Activated T-helper 1 cell treated with anti-CD3 and anti-CD28 coated beads, Interleukin-12 subunit alpha, Interleukin-12 subunit beta, Interleukin-2, Interleukin-4 antibody, amounts not matched to agents 30 ng/mL and 10 ng/mL and 1 ng/mL, durations not matched to agents 14 hours and 24 hours and 36 hours (primary cell): ENCODE measurements around the gene STX16. TPM values are rescaled to one million over a fixed set of nuclear protein-coding genes. Genes with fewer than 3 reads are reported as not detected.

Experiments
- DNase-seq: peaks from one replicate; pipeline ENCODE4 v3.0.0; 2021; ENCODE audit warnings: low spot score
- H3K27ac Mint-ChIP-seq: one replicate; pipeline ENCODE4 v1.8.0; 2021; ENCODE audit warnings: mild to moderate bottlenecking, mixed read lengths
- H3K27me3 Mint-ChIP-seq: one replicate; pipeline ENCODE4 v1.8.0; 2022; ENCODE audit warnings: mild to moderate bottlenecking, moderate library complexity, mixed read lengths; ENCODE audit not compliant: insufficient read depth
- H3K36me3 Mint-ChIP-seq: one replicate; pipeline ENCODE4 v1.8.0; 2021; ENCODE audit warnings: low read depth, mixed read lengths
- H3K4me1 Mint-ChIP-seq: one replicate; pipeline ENCODE4 v1.8.0; 2021; ENCODE audit warnings: low read depth, mixed read lengths
- H3K4me3 Mint-ChIP-seq: one replicate; pipeline ENCODE4 v1.8.0; 2021; ENCODE audit warnings: mild to moderate bottlenecking, moderate library complexity, mixed read lengths
- H3K9me3 Mint-ChIP-seq: one replicate; pipeline ENCODE4 v1.8.0; 2021; ENCODE audit warnings: mixed read lengths
- intact Hi-C: fragments of 100-400 bp; cut with micrococcal nuclease; formaldehyde crosslinking; loops from one replicate; pipeline ENCODE4 v1.15.1; 2024
- total RNA-seq: library from RNA; stranded (reverse); gene quantifications from 2 replicates; pipeline ENCODE4 v1.2.3, GENCODE V29; 2022

The STX16 gene
- total RNA-seq, 1 donor from 2014 or later = 99.9 TPM

DNA sequence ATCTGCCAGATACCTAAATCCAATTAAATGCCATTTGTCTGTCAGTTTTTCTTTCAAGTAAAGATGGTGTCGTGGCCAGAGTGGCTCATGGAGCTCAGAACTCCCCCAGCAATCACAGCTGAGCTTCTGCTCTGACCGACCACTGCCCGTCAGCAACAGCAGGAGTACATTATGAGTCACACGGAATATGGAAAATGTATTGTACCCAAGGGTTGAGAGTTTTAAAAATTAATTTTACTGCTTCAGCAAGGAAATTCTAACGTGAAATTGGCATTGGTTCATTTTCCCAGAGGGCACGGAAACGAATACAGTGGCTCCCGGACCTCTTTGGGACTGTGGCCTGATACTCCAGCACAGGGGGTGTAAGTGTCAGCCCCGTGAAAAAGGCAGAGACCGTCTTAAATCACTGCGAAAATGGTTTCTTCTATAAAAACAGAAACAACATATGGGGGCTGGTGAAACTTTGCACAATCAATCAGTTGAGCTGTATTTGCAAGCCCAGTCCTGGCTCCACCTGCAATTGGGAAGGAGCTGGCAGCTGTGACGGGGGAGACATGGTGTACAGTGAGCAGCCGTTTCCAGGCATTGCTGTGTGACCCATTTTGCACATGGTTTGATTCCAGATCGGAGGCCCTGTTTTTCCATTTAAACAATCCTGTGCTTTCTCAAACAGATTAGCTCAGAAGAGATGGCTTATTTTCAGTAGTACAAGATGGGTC is 54.3 kb downstream of the STX16 start:
- no peaks in the 10 kb centered on the region for H3K27me3 Mint-ChIP-seq
- no peak overlapping the region for H3K27ac Mint-ChIP-seq
- no peak overlapping the region for H3K4me3 Mint-ChIP-seq
- peaks cover 20% of the 10 kb centered on the region for H3K36me3 Mint-ChIP-seq
- DNase-seq = no peak
- no peaks in the 10 kb centered on the region for H3K9me3 Mint-ChIP-seq
- intact Hi-C loops = no loop called here
- no peaks in the 10 kb centered on the region for H3K4me1 Mint-ChIP-seq

- intact Hi-C loops = no loop called here
- DNase-seq = no peak
- Mint-ChIP-seq H3K27ac (no peak overlapping the region), H3K4me1 (no peaks in the 10 kb centered on the region), H3K27me3 (no peaks in the 10 kb centered on the region), H3K4me3 (no peak overlapping the region), H3K9me3 (no peaks in the 10 kb centered on the region), H3K36me3 (peaks cover 20% of the 10 kb centered on the region)
Measured at GRCh38 chr20:58706150-58706892, 55.2 kb downstream of the STX16 start.

DNA sequence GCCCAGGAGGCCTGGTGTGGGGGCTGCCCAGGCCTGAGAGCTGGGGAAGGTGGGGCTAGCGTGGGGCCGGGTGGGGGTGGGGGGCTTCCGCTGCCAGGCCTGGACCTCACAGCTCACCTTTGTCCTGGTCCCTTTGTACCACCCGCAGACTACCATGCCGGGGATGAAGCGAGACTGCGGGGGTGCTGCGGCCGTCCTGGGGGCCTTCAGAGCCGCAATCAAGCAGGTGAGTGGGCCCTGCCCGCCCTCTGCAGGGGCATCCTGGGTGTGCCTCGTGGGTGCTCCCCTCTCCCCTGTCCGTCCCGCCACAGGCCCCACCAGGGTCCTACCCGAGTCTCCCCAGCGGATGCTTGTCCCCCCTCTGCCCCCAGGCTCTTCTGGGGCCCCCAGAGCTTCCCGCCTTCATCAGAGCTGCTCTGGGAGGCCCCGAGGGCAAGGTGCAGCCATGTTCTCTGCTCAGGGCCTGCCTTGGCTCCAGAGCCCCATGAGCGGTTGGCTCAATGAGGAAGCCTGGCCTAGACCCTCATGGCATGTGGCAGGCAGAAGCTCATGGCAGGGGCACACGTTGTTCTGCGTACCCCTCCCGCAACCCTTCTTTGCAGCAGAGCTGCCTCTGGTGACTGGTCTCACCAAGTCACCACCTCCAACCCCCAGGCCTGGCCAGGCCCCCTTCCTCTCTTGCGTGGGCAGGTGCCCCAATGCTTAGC is 56.0 kb downstream of the STX16 start:
- H3K9me3 Mint-ChIP-seq = no peaks in the 10 kb centered on the region
- intact Hi-C loops = no loop called here
- no peaks in the 10 kb centered on the region for H3K4me1 Mint-ChIP-seq
- no peak for DNase-seq
- no peak overlapping the region for H3K4me3 Mint-ChIP-seq
- H3K36me3 Mint-ChIP-seq = peaks cover 20% of the 10 kb centered on the region
- H3K27me3 Mint-ChIP-seq = no peaks in the 10 kb centered on the region
- no peak overlapping the region for H3K27ac Mint-ChIP-seq

DNA sequence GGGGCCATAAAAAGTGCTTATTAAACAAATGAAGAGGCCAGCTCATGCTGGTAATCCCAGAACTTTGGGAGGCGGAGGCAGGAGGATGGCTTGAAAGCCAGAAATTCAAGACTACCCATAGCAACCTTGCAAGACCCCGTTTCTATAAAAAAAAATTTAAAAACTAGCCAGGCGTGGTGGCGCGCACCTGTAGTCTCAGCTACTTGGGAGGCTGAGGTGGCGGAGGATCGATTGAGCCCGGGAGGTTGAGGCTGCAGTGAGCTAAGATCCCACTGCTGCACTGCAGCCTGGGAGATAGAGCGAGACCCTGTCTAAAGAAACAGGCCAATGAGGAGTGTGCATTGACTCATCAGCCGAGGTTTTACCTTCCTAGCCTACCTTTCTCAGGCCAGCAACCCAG is 56.7 kb downstream of the STX16 start:
- Mint-ChIP-seq H3K4me1 (no peaks in the 10 kb centered on the region), H3K4me3 (no peak overlapping the region), H3K36me3 (peaks cover 16% of the 10 kb centered on the region), H3K9me3 (no peaks in the 10 kb centered on the region), H3K27me3 (no peaks in the 10 kb centered on the region), H3K27ac (no peak overlapping the region)
- intact Hi-C loops = no loop called here
- no peak for DNase-seq

DNA sequence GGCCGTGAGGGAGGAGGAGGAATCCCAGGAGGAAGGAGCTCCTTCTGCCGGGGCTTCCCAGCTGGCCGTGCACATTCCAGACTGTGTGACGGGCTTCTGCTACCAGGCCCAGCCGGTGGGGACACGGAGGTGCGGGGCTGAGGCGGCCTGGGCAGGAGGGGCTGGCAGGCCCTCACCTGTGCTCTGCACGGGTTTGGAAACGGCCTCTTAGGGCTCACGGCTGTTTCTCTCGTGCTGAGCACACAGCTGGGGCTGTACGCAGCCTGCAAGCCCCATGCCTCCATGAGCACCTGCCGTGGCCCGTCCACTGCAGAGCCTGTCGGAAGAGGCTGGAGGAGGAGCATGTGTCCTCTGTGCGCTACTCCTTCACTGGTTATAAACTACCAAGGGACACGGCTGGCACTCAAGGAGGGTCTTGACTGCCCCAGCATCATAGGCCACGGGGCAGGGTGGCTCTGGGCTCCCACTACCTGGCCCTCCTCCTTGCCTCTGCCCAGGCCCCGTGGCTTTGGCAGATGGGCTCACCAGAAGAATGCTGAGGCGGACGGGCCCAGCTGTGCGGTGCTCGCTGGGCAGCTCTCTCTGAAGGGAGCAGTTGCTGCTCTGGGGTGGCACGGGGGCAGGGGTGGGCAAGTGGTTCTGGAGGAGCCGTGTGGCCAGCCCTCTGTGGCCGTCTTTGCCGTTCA is 57.3 kb downstream of the STX16 start:
- peaks cover 14% of the 10 kb centered on the region for H3K36me3 Mint-ChIP-seq
- H3K4me1 Mint-ChIP-seq = no peaks in the 10 kb centered on the region
- DNase-seq = no peak
- H3K9me3 Mint-ChIP-seq = no peaks in the 10 kb centered on the region
- H3K27me3 Mint-ChIP-seq = no peaks in the 10 kb centered on the region
- H3K27ac Mint-ChIP-seq = no peak overlapping the region
- H3K4me3 Mint-ChIP-seq = no peak overlapping the region
- intact Hi-C loops = no loop called here

DNA sequence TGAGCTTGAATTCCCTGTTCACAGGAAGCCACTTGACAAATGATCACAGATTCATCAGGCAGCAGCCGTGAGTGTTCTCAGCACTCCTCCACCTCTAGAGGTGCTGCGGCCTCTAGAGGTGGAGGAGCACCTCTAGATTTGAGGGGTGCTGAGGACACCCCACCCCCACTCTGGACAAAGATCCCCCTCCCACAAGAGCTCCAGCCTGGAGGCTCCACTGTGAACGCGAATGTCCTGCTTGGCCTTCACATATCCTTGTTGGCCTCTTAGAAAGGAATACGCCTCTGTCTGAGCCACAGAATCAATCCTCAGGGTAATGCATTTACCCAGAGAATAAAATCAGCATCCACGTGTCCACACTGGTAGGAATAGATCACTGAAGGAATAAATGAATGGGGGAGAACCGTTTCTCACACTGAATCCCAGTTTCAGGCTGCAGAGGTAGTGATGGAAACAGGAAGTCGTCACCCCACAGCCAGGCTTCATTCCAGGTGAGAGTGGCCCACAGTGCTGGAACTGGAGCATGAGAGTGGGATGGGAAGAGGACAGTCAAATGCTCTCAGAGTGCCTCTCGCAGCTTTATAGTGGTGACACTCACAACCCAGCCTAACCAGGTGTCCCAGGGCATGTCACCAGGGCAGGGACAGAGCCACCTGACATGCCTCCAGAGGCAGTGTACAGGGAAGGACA is 58.1 kb downstream of the STX16 start:
- H3K4me3 Mint-ChIP-seq = no peak overlapping the region
- H3K27ac Mint-ChIP-seq = no peak overlapping the region
- H3K27me3 Mint-ChIP-seq = no peaks in the 10 kb centered on the region
- intact Hi-C loops = loop anchor here (1.0 kb wide), 1 partner anchor 20 kb away; no protein-coding TSS in a partner anchor
- peaks cover 9% of the 10 kb centered on the region for H3K36me3 Mint-ChIP-seq
- no peak for DNase-seq
- H3K9me3 Mint-ChIP-seq = no peaks in the 10 kb centered on the region
- H3K4me1 Mint-ChIP-seq = no peaks in the 10 kb centered on the region

- intact Hi-C loops = loop anchor here (1.0 kb wide), 1 partner anchor 20 kb away; no protein-coding TSS in a partner anchor
- H3K4me1 Mint-ChIP-seq = no peaks in the 10 kb centered on the region
- H3K36me3 Mint-ChIP-seq = peaks cover 6% of the 10 kb centered on the region
- H3K27ac Mint-ChIP-seq = no peak overlapping the region
- no peak for DNase-seq
- no peaks in the 10 kb centered on the region for H3K27me3 Mint-ChIP-seq
- H3K4me3 Mint-ChIP-seq = no peak overlapping the region
- H3K9me3 Mint-ChIP-seq = no peaks in the 10 kb centered on the region
Measured at GRCh38 chr20:58709703-58710039, 58.6 kb downstream of the STX16 start.

DNA sequence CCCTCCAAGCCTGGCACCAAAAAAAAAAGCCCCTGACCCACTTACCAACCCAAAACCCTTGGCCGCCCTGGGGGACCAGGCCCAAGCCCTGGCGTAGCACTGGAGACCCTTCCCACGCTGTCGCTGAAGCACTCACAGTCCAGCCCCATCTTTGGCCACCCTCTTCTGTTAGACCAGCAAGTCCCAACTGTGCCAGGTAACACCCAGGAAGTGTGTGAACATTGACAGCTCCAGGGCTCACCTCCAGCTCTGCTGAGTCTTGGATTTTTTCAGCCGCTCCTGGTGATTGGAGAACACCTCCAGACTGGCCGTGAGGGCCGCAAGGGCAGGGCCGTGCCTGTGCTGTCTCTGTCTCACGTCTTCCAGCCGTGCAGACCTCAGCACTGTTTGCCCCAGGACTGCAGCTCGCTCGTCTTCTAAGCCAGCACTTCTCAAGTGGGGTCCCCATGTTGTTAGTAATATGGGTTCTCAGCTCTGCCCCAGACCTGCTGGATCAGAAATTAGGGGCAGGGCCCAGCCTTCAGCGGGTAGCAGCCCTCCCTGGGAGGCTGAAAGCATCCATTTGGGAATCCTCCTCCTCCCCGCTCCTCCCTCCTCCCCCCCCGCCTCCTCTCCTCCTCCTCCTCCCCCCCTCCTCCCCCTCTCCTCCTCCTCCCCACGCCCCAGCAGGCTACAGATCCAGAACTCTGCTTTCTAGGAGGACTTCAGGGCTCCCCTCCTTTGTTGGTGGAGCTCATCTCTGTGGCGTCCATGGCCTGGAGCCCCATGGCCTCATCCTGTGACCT is 59.6 kb downstream of the STX16 start:
- no peak for DNase-seq
- Mint-ChIP-seq H3K36me3 (peaks cover 2% of the 10 kb centered on the region), H3K4me3 (no peak overlapping the region), H3K9me3 (no peaks in the 10 kb centered on the region), H3K27ac (no peak overlapping the region), H3K27me3 (no peaks in the 10 kb centered on the region), H3K4me1 (no peaks in the 10 kb centered on the region)
- intact Hi-C loops = no loop called here

DNA sequence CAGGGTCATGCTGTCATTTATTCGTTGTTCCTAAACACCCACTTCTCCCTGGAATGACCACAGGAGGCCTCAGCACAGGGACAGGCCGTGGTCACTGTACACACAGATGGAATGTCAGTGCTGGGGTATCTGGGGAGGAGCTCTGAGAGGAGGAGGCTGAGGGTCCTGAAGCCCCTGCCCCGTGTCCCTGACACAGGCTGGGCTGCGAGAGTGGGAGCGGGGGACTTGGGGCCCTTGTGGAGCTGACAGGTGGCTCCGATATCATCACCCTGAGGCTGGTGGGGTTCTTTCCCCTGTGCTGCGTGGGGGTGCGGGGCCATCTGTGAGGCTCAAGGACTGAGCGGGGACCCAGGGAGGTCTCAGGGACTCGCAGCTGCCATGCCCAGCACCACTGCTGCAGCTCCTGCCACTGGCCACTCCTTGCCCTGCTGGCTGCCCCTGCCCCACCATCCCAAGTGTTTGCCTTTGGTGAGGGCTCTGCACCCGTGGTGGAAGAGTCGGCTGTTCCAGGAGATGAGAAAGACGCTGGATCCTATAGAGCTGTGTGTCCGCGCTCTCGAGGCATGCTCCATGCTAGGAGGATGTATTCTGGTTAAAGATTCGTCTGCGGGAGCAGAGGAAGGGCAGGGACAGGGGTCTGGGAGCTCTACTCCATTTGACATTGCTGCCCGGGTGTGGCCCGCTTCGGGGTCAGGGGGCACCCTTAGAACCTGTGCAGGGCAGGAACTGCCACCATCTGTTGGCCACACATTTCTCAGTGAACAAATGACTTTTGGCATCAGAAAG is 60.4 kb downstream of the STX16 start:
- Mint-ChIP-seq H3K36me3 (peaks cover 2% of the 10 kb centered on the region), H3K4me1 (no peaks in the 10 kb centered on the region), H3K27me3 (no peaks in the 10 kb centered on the region), H3K4me3 (no peak overlapping the region), H3K27ac (no peak overlapping the region), H3K9me3 (no peaks in the 10 kb centered on the region)
- DNase-seq = no peak
- intact Hi-C loops = no loop called here

GRCh38 chr20:58712151-58712791 is 61.2 kb downstream of the STX16 start:
- no peaks in the 10 kb centered on the region for H3K27me3 Mint-ChIP-seq
- H3K27ac Mint-ChIP-seq = no peak overlapping the region
- peaks cover 2% of the 10 kb centered on the region for H3K36me3 Mint-ChIP-seq
- intact Hi-C loops = no loop called here
- no peaks in the 10 kb centered on the region for H3K4me1 Mint-ChIP-seq
- DNase-seq = no peak
- no peaks in the 10 kb centered on the region for H3K9me3 Mint-ChIP-seq
- no peak overlapping the region for H3K4me3 Mint-ChIP-seq
